Suprapubic skin (tissue), 4 donors: ENCODE data around the gene FILIP1L.

ENCODE experiments used
- CTCF ChIP-seq, 2 donors: fragments of 200-600 bp in 1 of 2; fragments of 450-650 bp in 1 of 2; sonication (generic) in 1 of 2; IDR thresholded peaks; one replicate each; pipeline ENCODE4 v1.5.1; 2016 to 2019; ENCODE audit warnings: antibody characterized with exemption in 2 of 2, mild to moderate bottlenecking in 1 of 2, moderate library complexity in 1 of 2
- EP300 ChIP-seq: sonication (generic); formaldehyde crosslinking; IDR thresholded peaks from one replicate; pipeline ENCODE4 v1.6.1; 2017; ENCODE audit warnings: antibody characterized with exemption
- POLR2AphosphoS5 ChIP-seq, 3 donors: sonication (generic); formaldehyde crosslinking; IDR thresholded peaks; one replicate each; pipeline ENCODE4 v1.6.1; 2017; ENCODE audit warnings: antibody characterized with exemption in 3 of 3

- no peak for TF ChIP-seq CTCF (IDR thresholded peaks at IDR 0.05)
- TF ChIP-seq EP300: no peak
- no peak for TF ChIP-seq POLR2AphosphoS5 (IDR thresholded peaks at IDR 0.05)
These were observed 318.7 kb downstream of the FILIP1L start for GRCh38 chr3:99795573-99795972.
